GM12878 (cell line): ENCODE results near the gene ITGA8. TPM values are rescaled to one million over a fixed set of nuclear protein-coding genes. Genes with fewer than 3 reads are reported as not detected.

Source experiments
- ATAC-seq: fragments of 200-7000 bp; cut with Tn5 transposase; 3 replicates; pipeline ENCODE4 v1.9.1; 2020; ENCODE audit warnings: mild to moderate bottlenecking, moderate library complexity
- BruUV-seq: library from RNA; stranded (reverse); fragments of 400-500 nt; replicated peaks from 2 replicates; lab custom pipeline; 2021; lab: Mats Ljungman, UMichigan
- CTCF ChIA-PET: fragments of 300-600 bp; sonication (Branson Sonifier 250); formaldehyde crosslinking; extraction: SDS; loops from one replicate; lab custom pipeline; 2021; ENCODE audit warnings: inconsistent platforms; lab: Yijun Ruan, JAX
- POLR2A ChIA-PET: fragments of 350-600 bp; formaldehyde crosslinking; extraction: SDS; loops from one replicate; lab custom pipeline; 2021; ENCODE audit warnings: inconsistent platforms; lab: Charles Lee
- RAD21 ChIA-PET: fragments of 300-600 bp; sonication (Branson Sonifier 250); formaldehyde crosslinking; loops from one replicate; lab custom pipeline; 2023; ENCODE audit warnings: antibody characterized with exemption; ENCODE audit not compliant: unreplicated experiment; lab: Charles Lee
- SMC1A ChIA-PET: fragments of 300-600 bp; sonication (Branson Sonifier 250); formaldehyde crosslinking; loops from one replicate; lab custom pipeline; 2023; ENCODE audit not compliant: unreplicated experiment, uncharacterized antibody; lab: Charles Lee
- DNase-seq: peaks from one replicate; pipeline ENCODE4 v3.0.0-alpha.2; 2011; ENCODE audit warnings: low read depth, low spot score
- FAIRE-seq: peaks from 3 replicates; lab custom pipeline; 2011; peaks lifted over from hg19 to GRCh38; lab: Jason Lieb, UNC
- H2AFZ ChIP-seq: 2 replicates; pipeline ENCODE4 v1.6.0; 2011; ENCODE audit warnings: low read depth, low read length, control low read depth; ENCODE audit not compliant: control insufficient read depth
- H3K27ac ChIP-seq: 2 replicates; pipeline ENCODE4 v1.5.1; 2011; ENCODE audit warnings: control low read depth; ENCODE audit not compliant: control insufficient read depth, insufficient read depth
- H3K27me3 ChIP-seq, 2 experiments: replicated peaks in 1 of 2; 2 replicates each; pipeline versions ENCODE4 v1.6.0 to v1.6.1; 2011; ENCODE audit warnings: low read length in 1 of 2; ENCODE audit not compliant: control insufficient read depth in 2 of 2, insufficient read depth in 2 of 2
- H3K36me3 ChIP-seq, 2 experiments: 2 replicates each; pipeline ENCODE4 v1.5.1; 2011; ENCODE audit warnings: low read length in 1 of 2; ENCODE audit not compliant: control insufficient read depth in 2 of 2, insufficient read depth in 2 of 2
- H3K4me1 ChIP-seq: 2 replicates; pipeline ENCODE4 v1.6.1; 2011; ENCODE audit warnings: mild to moderate bottlenecking, low read length, moderate library complexity, mixed read lengths; ENCODE audit not compliant: control insufficient read depth, insufficient read depth
- H3K4me2 ChIP-seq: 2 replicates; pipeline ENCODE4 v1.6.0; 2011; ENCODE audit warnings: control low read depth; ENCODE audit not compliant: control insufficient read depth, insufficient read depth
- H3K4me3 ChIP-seq: fragments of 200-600 bp; sonication (generic); 2 replicates; pipeline ENCODE4 v1.5.1; 2016
- H3K79me2 ChIP-seq: 2 replicates; pipeline ENCODE4 v1.6.0; 2011; ENCODE audit warnings: low read length; ENCODE audit not compliant: control insufficient read depth, insufficient read depth
- H3K9ac ChIP-seq: 2 replicates; pipeline ENCODE4 v1.8.0; 2011; ENCODE audit warnings: low read length, control low read depth, mixed read lengths; ENCODE audit not compliant: control insufficient read depth, insufficient read depth
- H3K9me3 ChIP-seq: replicated peaks from 3 replicates; pipeline ENCODE4 v1.5.1; 2011; ENCODE audit warnings: mild to moderate bottlenecking, low read length; ENCODE audit not compliant: control insufficient read depth, insufficient read depth
- H4K20me1 ChIP-seq: 2 replicates; pipeline ENCODE4 v1.6.0; 2011; ENCODE audit not compliant: control insufficient read depth, insufficient read depth
- IRF5 ChIP-seq: fragments of 450-650 bp; IDR thresholded peaks from 2 replicates; pipeline ENCODE4 v1.6.1; 2017; ENCODE audit warnings: borderline replicate concordance
- MXI1 ChIP-seq: fragments of 150-350 bp; IDR thresholded peaks from 2 replicates; pipeline ENCODE4 v1.6.1; 2011; ENCODE audit warnings: low read depth, mild to moderate bottlenecking, inconsistent platforms, low read length, improper control_type of control experiment
- ZBTB40 ChIP-seq: fragments of 450-650 bp; IDR thresholded peaks from 2 replicates; pipeline ENCODE4 v1.6.1; 2016; ENCODE audit warnings: mild to moderate bottlenecking, moderate library complexity, borderline replicate concordance
- ZSCAN29 ChIP-seq: fragments of 450-650 bp; IDR thresholded peaks from 2 replicates; pipeline ENCODE4 v1.6.1; 2017; ENCODE audit warnings: mild to moderate bottlenecking, moderate library complexity
- WGBS: methylation state at CpG from one replicate; pipeline ENCODE4 v1.1.6; 2016; ENCODE audit warnings: low lambda C conversion rate; ENCODE audit not compliant: insufficient replicate concordance, insufficient coverage; ENCODE audit errors: missing lambda C conversion rate; 5-methylcytosine and 5-hydroxymethylcytosine counted together
- in situ Hi-C: fragments of 300-500 bp; cut with MboI; formaldehyde crosslinking; loops from 9 replicates; pipeline ENCODE4 v1.14.3; 2018; ENCODE audit warnings: mixed read lengths
- intact Hi-C: fragments of 100-400 bp; cut with micrococcal nuclease; formaldehyde crosslinking; loops from one replicate; pipeline ENCODE4 v1.14.2; 2022; ENCODE audit not compliant: unreplicated experiment
- polyA plus RNA-seq, 11 experiments: library from polyadenylated mRNA; depleted of rRNA in 4 of 11; unstranded in 6 of 11; stranded (reverse) in 5 of 11; fragments of >200 nt; fragmentation: Nextera tagmentation in 4 of 11; fragmentation: Illumina TruSeq in 1 of 11; extraction: Ambion mirVana in 4 of 11; extraction: Trizol in 1 of 11; gene quantifications; 1 replicate in 1 of 11; 2 replicates in 10 of 11; pipeline versions ENCODE4 v1.2.1 to v1.2.3, GENCODE V29; 2011 to 2016; ENCODE audit warnings: inconsistent platforms in 2 of 11, missing spikeins in 2 of 11, low read depth in 1 of 11
- total RNA-seq, 4 experiments: library from RNA; depleted of rRNA in 3 of 4; stranded (reverse); fragments of >200 nt in 3 of 4; fragmentation: Illumina TruSeq in 1 of 4; extraction: Trizol in 1 of 4; gene quantifications; 2 replicates each; pipeline versions ENCODE4 v1.2.1 to v1.2.3, GENCODE V29; 2013 to 2021

Gene ITGA8
- total and polyA plus RNA-seq, 10 of the 15 experiments (the other 5 are each of a cell fraction or from before 2014, with no cell fraction given): 0.03 TPM; not detected in 9

- TF ChIP-seq IRF5 (no peak), MXI1 (no peak), ZBTB40 (no peak)
Measured at GRCh38 chr10:15627617-15628196, 92.0 kb downstream of the ITGA8 start (continued).

- RAD21 ChIA-PET: no interaction called here
- in situ Hi-C loops: no loop called here
- POLR2A ChIA-PET: no interaction called here
- Histone ChIP-seq H3K4me2 (no peak overlapping the region), H3K79me2 (no peaks in the 10 kb centered on the region), H3K4me3 (no peak overlapping the region), H2AFZ (no peak overlapping the region), H3K4me1 (no peaks in the 10 kb centered on the region), H3K27me3 (no peaks in the 10 kb centered on the region), H4K20me1 (no peaks in the 10 kb centered on the region), H3K9ac (no peak overlapping the region), H3K9me3 (no peaks in the 10 kb centered on the region), H3K36me3 (no peaks in the 10 kb centered on the region), H3K27ac (no peak overlapping the region)
- no peak for TF ChIP-seq ZSCAN29
- SMC1A ChIA-PET: no interaction called here
- 80% methylated on average over 2 of the region's 2 CpGs for WGBS
- no peak for DNase-seq
- BruUV-seq: no TSS peak
- no peak for FAIRE-seq
- ATAC-seq: no peak
- intact Hi-C loops: no loop called here
- CTCF ChIA-PET: no interaction called here
Measured at GRCh38 chr10:15626937-15627336, 92.8 kb downstream of the ITGA8 start.
